T47D (cell line): ENCODE measurements around the gene LUC7L.

Source experiments
- DNase-seq, 2 experiments: peaks; one replicate each; pipeline versions ENCODE4 v3.0.0 to v3.0.0-alpha.2; 2011 to 2012; ENCODE audit warnings: low read depth in 1 of 2, low spot score in 1 of 2
- JUND ChIP-seq: IDR thresholded peaks from 2 replicates; pipeline ENCODE4 v1.6.1; 2012; ENCODE audit warnings: low read depth
- in situ Hi-C: cut with HindIII; loops from 2 replicates; pipeline ENCODE4 v1.10.0; 2016; ENCODE audit warnings: low sequenced_read_pairs, low pct_unique_long_range_greater_than_20kb

LUC7L gene, protein sequence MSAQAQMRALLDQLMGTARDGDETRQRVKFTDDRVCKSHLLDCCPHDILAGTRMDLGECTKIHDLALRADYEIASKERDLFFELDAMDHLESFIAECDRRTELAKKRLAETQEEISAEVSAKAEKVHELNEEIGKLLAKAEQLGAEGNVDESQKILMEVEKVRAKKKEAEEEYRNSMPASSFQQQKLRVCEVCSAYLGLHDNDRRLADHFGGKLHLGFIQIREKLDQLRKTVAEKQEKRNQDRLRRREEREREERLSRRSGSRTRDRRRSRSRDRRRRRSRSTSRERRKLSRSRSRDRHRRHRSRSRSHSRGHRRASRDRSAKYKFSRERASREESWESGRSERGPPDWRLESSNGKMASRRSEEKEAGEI

DNA sequence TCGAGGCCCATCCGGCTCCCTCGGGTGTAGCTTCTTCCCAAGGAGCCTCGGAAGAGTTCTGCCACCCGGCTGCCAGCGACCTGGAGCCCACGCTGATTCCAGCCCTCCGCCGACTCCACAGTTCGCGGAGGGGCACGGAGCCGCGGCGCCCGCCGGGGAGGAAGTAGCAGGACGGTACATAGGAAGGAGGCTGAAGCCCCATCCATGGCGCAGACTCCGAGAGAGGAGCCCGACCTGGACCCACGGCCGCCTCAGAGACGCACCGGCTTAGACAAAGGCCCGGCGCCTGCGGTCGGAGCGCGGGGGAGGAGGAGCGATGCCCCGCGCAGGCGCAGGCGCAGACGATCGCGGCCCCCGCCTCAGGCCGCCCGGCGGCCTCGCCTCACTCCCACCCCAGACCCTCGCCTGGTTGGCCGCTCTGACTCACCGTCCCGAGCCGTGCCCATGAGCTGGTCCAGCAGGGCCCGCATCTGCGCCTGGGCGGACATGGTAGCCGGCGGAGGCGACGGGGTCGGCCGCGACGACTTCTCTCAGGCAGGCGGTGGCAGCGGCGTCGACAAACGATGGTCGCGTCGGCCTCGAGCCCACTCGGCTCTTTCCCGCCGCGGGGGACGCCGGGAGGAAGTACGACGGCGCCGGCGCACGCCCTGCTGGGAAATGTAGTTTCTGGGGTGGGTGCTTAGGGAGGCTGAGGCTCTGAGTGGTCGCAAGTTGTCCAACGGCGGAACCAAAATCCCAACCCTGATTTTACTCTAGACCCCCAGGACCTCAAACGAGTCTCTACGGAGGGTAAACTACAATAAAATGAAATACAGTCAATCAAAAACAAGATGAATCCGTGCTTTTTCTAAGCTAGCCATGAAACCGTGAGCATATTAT lies at the start of gene LUC7L:
LUC7L (minus strand) TSS at position 598 of the 879 bp plus-strand sequence; CDS start at position 488, 110 bp downstream.
- in situ Hi-C loops = no loop called here
- DNase-seq = peak; percentile 86 to 90
- no peak for TF ChIP-seq JUND

DNA sequence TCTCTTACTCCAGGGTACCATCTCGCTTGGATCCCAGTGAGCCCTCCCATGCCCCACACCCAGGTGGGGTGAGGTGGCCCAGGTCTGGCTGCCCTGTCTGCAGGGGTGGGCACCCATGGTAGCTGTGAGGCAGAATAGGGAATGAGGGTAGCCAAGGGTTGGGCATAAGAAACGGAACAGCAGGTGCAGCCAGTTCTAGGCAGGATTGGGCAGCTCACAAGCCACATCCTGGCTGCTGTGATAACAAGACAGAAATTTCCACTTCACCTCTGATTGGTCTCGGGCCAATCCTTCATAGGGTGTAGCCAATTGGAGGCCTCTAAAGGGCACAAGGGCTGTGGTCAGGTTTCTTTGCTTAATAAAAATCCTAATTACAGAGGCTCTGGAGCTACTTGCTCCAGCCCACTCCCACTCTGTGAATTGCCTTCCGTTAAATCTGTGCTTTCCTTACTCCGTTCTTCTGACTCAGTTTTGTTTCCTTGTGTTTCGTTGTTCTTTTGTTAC lies 49.7 kb upstream of the LUC7L start:
- no peak for TF ChIP-seq JUND
- peak in 1 of 2 experiments; percentile 70 for DNase-seq
- in situ Hi-C loops = no loop called here

GRCh38 chr16:276426-277077 lies 47.3 kb upstream of the LUC7L start:
- in situ Hi-C loops = no loop called here

DNA sequence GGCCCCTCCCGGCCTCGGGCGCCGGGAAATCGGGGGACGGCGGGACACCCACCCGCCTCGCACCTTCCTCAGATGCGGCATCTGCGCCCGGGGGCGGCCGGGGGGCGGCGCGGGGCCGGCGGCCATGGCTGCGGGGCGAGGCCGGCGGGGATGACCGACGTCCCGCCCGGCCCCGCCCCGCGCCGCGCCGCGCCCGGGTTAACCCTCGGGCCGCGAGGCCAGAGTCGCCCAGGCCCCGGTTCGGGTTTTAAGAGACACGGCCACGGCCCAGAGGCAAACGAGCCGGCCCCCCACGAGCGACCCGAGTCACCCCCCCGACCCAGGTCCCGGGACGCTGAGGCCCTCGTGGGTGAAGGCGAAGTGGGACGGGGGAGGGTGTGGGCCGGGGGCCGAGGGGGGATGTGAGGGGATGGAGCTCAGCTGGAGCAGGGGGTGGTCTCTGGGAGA lies 46.6 kb upstream of the LUC7L start, which contains the start of gene RGS11:
RGS11 (minus strand) TSS at position 159 of the 447 bp plus-strand sequence; CDS start at position 126, 33 bp downstream.
- in situ Hi-C loops = no loop called here
- no peak for TF ChIP-seq JUND
- no peak for DNase-seq

More at GRCh38 chr16:276426-277077, 47.3 kb upstream of the LUC7L start:
- peak in 1 of 2 experiments; percentile 33 for DNase-seq
- no peak for TF ChIP-seq JUND

DNA sequence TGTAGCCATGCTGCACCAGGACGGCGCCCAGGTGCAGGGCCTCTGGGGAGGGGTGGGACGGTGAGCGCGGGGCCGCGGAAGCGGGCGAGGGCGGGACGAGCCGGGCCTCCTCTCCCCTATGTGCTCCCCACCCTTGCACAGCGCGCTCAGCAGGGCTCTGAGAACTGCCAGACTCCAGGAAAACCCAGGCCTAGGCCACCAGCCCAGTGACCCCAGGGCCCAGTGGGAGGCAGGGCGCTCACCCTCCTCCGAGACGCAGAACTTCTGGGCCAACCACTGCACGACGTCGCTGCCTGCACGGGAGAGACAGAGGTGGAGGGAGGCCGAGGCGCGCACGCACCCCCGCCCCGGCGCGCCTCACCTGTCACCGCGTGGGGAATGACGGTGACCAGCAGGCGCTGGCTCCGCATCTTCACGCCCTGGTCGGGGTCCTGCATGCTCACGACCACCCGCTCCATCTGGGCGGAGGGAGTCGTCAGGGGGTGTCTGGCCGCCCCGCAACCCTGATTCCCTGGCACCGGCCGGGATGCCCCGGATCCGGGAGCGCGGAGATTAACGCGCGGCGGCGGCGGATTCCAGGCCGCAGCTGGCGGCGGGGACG lies 45.9 kb upstream of the LUC7L start:
- peak; percentile 43 to 73 for DNase-seq
- in situ Hi-C loops = no loop called here

DNA sequence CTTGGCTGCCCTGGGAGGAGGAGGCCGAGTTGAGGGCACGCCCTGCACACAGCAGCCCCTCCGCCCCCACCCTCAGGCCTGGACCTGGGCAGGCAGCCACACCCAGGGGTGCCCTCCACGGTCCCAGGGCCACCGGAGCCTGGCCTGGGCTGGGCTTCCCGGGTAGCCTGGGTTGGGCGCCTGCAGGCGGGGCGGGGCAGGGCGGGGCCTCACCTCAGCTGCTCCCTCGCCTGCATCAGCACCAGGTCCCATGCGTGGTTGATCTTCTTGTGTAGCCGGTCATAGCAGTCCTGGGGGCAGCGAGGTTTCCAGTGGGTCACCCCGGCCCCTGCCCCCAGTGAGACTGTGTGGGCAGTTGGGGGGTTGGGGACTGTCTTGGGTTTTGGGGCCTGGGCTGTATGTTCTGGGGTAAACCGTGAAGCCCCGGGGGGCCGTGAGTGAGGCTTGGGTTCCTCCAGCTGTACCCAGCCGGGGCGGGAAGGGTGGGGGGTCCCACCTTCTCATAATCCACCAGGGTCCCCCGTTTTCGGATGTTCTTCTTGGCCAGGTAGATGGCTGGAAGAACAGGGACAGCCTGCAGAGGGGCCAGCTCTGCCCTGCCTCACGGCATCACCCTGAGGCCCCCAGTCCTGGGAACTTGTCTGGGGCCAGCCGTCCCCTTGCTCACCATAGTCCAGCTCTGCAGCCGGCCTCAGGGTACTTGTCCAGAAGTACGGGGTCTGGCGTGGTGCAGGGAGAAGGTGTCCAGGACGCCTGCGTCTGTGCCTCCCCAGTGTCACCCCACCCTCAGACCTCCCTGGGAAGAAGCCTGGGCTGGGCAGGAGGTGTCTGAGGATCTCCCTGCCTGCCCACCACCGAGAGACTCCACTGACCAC lies 44.5 kb upstream of the LUC7L start:
- no peak for DNase-seq
- in situ Hi-C loops = no loop called here
- no peak for TF ChIP-seq JUND

More for the DNA sequence above, 45.9 kb upstream of the LUC7L start:
- TF ChIP-seq JUND = no peak

DNA sequence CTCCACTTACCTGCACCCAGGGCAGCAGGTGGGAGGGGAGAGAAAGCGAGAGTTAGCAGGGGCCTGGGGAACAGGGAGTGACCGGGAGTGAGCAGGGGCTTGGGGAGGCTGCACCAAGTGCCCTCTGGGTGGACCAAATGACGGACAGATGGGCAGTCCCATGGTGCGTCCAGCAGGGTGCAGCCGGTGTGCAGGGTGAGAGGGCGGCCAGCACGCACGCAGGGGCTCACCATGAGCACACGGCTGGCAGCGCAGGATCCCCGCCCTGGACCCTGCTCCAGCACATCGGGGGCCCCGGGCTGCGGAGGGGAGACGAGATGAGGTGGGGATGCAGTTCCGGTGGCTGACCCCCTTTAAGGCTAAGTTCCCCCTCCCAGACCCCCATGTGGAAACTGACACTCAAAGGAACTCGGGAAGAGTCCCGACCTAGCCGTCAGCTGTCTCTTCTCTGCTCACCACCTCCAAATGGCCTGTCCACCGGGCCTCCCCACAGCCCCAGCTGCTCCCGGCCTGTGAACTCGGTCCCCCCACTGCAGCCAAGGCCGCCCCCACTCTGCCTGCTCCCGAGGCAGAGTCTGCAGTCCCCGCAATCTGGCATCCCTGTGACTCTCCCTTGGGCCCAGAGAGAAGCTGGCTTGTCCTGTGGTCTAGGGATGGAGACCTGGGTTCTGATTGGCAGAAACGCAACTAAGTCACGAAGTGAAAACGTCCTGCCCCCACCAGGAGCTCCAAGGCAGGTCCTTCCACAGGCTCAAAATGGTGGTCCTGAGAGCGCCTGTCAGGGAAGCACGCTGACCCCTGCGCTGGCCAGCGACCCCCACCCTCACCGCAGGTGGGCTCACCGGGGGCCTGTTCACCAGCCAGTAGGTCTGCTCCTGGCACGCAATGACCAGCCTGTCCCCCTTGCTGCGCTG lies 43.6 kb upstream of the LUC7L start:
- in situ Hi-C loops = no loop called here
- no peak for DNase-seq
- no peak for TF ChIP-seq JUND

DNA sequence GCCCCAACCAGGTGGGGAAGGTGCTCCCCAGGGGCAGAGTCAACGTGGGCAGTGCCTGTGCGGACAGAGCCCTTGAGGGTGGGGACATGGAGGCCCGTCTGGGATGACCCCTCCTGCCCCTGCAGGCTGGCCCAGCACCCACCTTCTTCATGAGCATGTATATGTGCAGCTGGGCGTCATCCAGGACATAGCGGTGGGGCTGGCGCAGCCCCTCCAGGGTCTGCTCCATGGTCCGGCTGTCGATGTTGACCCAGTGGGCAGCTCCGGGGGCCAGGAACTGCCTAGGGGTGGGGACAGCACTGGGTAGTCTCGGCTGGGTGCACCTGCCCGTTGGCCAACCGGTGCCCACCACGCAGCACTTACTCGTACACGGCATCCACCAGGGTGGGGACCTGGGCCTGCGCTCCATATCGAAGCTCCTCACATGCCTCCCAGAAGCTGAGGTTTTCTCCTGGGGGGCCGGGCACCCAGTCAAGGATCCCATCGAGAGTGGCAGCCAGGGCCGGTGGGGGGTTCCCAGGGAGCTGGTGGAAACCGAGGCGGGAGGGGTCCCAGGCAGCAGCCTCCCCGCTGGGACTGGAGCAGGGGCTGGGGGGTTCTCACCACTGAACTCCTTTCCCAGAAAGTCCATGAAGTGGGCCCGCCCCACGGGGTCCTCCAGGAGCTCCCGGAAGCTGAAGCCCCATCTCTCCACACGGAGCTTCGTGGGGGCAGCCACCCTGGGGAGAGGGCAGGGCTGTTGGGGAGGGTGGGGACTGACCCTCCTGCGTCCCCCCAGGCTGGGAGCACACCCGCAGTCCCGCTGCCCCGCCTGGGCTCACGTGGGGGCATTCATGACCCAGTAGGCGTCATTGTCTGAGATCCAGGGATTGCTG lies 41.4 kb upstream of the LUC7L start:
- TF ChIP-seq JUND = no peak
- DNase-seq = no peak
- in situ Hi-C loops = no loop called here

DNA sequence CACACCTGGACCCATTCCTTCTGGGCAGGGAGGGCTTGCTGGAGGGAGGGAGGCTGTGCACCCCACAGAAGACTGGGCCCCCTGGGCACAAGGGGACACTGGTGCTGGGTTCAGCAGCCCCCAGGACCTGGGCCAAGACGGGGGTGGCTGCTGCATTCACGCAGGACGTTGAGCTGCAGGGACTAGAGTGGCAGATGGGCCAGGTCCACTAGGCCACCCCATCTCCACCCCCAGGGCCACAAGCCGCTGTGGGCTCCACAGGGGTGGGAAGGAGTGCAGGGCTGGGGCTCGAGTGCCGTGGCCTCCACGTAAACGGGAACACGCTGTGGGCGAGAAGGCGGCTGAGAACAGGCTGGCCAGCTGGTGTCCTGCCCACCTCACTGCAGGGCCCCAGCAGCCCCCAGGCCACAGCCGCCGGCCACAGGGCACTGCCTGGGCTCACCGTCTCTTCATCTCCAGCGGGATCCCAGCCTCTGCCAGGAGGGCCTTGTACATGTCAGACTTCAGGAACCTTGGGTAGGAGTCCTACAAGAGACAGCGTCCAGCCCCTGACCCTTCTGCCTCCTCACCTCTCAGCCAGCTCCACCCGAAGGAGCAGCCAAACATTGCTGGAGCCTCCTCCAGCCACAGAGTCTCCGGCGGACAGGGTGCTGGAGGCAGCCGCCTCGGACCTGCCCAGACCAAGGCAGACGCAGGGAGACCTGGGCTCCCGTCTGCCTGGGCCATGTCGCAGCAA lies 40.0 kb upstream of the LUC7L start:
- in situ Hi-C loops = no loop called here
- no peak for TF ChIP-seq JUND
- DNase-seq = no peak
